Type B pancreatic cell (in vitro differentiated cells): ENCODE measurements around the gene ECM2. TPM values are rescaled to one million over a fixed set of nuclear protein-coding genes. Genes with fewer than 3 reads are reported as not detected.

Experiments
- DNase-seq: peaks from one replicate; pipeline ENCODE4 v3.0.0; 2021; ENCODE audit warnings: mixed read lengths; ENCODE audit not compliant: unreplicated experiment; ENCODE audit errors: extremely low spot score
- H3K27ac Mint-ChIP-seq: 2 replicates; pipeline ENCODE4 v1.8.0; 2021; ENCODE audit warnings: mild to moderate bottlenecking, mixed read lengths
- H3K27me3 Mint-ChIP-seq: 2 replicates; pipeline ENCODE4 v1.8.0; 2021; ENCODE audit warnings: mixed read lengths
- H3K36me3 Mint-ChIP-seq: 2 replicates; pipeline ENCODE4 v1.8.0; 2021; ENCODE audit warnings: mixed read lengths
- H3K4me1 Mint-ChIP-seq: one replicate; pipeline ENCODE4 v1.8.0; 2021; ENCODE audit warnings: mixed read lengths; ENCODE audit not compliant: unreplicated experiment
- H3K4me3 Mint-ChIP-seq: 2 replicates; pipeline ENCODE4 v1.8.0; 2021; ENCODE audit warnings: mild to moderate bottlenecking, mixed read lengths
- H3K9me3 Mint-ChIP-seq: 2 replicates; pipeline ENCODE4 v1.8.0; 2021; ENCODE audit warnings: mixed read lengths
- CTCF ChIP-seq: fragments of 200-600 bp; sonication (generic); conservative IDR thresholded peaks from 2 replicates; pipeline ENCODE4 v1.5.0; 2021; ENCODE audit warnings: antibody characterized with exemption, mild to moderate bottlenecking
- total RNA-seq: library from RNA; stranded (reverse); gene quantifications from 2 replicates; pipeline ENCODE4 v1.2.1, GENCODE V29; 2021; ENCODE audit warnings: low replicate concordance

Gene ECM2
- total RNA-seq, 1 donor from 2014 or later, result 0.51 TPM

- Mint-ChIP-seq H3K9me3 (no peaks in the 10 kb centered on the region), H3K27me3 (no peaks in the 10 kb centered on the region), H3K4me3 (no peak overlapping the region), H3K4me1 (peaks cover 8% of the 10 kb centered on the region), H3K36me3 (no peaks in the 10 kb centered on the region), H3K27ac (no peak overlapping the region)
- DNase-seq, result no peak
- TF ChIP-seq CTCF, result no peak
Observed at GRCh38 chr9:92563116-92564100, 27.6 kb upstream of the ECM2 start.

- Mint-ChIP-seq H3K27me3 (no peaks in the 10 kb centered on the region), H3K9me3 (no peaks in the 10 kb centered on the region), H3K4me1 (peaks cover 8% of the 10 kb centered on the region), H3K27ac (no peak overlapping the region), H3K4me3 (no peak overlapping the region), H3K36me3 (no peaks in the 10 kb centered on the region)
- no peak for TF ChIP-seq CTCF
- DNase-seq, result no peak
Observed at GRCh38 chr9:92562461-92562967, 26.7 kb upstream of the ECM2 start.

- Mint-ChIP-seq H3K4me1 (peaks cover 8% of the 10 kb centered on the region), H3K4me3 (no peak overlapping the region), H3K27me3 (no peaks in the 10 kb centered on the region), H3K9me3 (no peaks in the 10 kb centered on the region), H3K27ac (no peak overlapping the region), H3K36me3 (no peaks in the 10 kb centered on the region)
- TF ChIP-seq CTCF, result no peak
- no peak for DNase-seq
Observed at GRCh38 chr9:92561374-92562330, 25.9 kb upstream of the ECM2 start.

GRCh38 chr9:92558612-92559374 lies 23.0 kb upstream of the ECM2 start:
- H3K4me3 Mint-ChIP-seq, result no peak overlapping the region
- H3K36me3 Mint-ChIP-seq, result no peaks in the 10 kb centered on the region
- no peak overlapping the region for H3K27ac Mint-ChIP-seq
- no peak for DNase-seq
- H3K27me3 Mint-ChIP-seq, result no peaks in the 10 kb centered on the region
- H3K4me1 Mint-ChIP-seq, result peaks cover 8% of the 10 kb centered on the region
- H3K9me3 Mint-ChIP-seq, result no peaks in the 10 kb centered on the region
- TF ChIP-seq CTCF, result no peak

- no peak overlapping the region for H3K27ac Mint-ChIP-seq
- no peak for TF ChIP-seq CTCF
- no peaks in the 10 kb centered on the region for H3K4me1 Mint-ChIP-seq
- H3K36me3 Mint-ChIP-seq, result no peaks in the 10 kb centered on the region
- no peaks in the 10 kb centered on the region for H3K9me3 Mint-ChIP-seq
- no peak overlapping the region for H3K4me3 Mint-ChIP-seq
- no peaks in the 10 kb centered on the region for H3K27me3 Mint-ChIP-seq
- DNase-seq, result no peak
Observed at GRCh38 chr9:92550765-92551164, 15.0 kb upstream of the ECM2 start.
